Measurements from ENCODE around the gene PCDHGA5. TPM values are rescaled to one million over a fixed set of nuclear protein-coding genes. Genes with fewer than 3 reads are reported as not detected.

The PCDHGA5 gene
- total and polyA plus RNA-seq, 2 of the 8 experiments (the other 6 are each of a cell fraction or from before 2014, with no cell fraction given): 1.1 to 1.3 TPM

DNA sequence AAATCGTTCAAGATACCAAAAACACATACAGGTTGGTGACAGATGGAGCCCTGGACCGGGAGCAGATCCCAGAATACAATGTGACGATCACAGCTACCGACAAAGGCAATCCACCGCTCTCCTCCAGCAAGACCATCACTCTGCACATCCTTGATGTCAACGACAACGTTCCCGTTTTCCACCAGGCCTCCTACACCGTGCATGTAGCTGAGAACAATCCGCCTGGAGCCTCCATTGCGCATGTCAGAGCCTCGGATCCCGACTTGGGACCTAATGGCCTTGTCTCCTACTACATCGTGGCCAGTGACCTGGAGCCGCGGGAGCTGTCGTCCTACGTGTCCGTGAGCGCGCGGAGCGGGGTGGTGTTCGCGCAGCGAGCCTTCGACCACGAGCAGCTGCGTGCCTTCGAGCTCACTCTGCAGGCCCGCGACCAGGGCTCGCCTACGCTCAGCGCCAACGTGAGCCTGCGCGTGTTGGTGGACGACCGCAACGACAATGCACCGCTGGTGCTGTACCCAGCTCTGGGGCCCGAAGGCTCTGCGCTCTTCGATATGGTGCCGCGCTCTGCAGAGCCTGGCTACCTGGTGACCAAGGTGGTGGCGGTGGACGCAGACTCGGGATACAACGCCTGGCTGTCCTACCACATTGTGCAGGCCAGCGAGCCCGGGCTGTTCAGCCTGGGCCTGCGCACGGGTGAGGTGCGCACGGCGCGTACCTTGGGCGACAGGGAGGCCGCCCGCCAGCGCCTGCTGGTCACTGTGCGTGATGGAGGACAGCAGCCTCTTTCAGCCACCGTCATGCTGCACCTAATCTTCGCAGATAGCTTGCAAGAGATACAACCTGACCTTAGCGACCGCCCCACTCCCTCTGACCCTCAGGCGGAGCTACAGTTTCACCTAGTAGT, 7.9 kb downstream of the PCDHGA5 start:
- WGBS, 2 experiments (ENCODE audit: extremely low coverage in 1 of 2, insufficient coverage in 1 of 2, insufficient read length in 1 of 2, insufficient replicate concordance in 2 of 2, low coverage in 1 of 2, low lambda C conversion rate in 2 of 2, missing lambda C conversion rate in 1 of 2): 95% methylated on average over 55 of the region's 69 CpGs; no CpG with 5 or more reads in 1 of the 2 experiments
- H3K9me3 ChIP-seq (ENCODE audit: insufficient read depth in 2 of 2, low read depth in 1 of 2, low read length in 1 of 2): peaks cover 36 to 54% of the 10 kb centered on the region in 2 experiments; a peak in 3 of 4 replicates
- no peak for TF ChIP-seq PHF8 (conservative IDR thresholded peaks at IDR 0.05; ENCODE audit: low read depth, low read length)
- TF ChIP-seq CREB1 (IDR thresholded peaks at IDR 0.05): no peak
- TF ChIP-seq, protein P1, sequence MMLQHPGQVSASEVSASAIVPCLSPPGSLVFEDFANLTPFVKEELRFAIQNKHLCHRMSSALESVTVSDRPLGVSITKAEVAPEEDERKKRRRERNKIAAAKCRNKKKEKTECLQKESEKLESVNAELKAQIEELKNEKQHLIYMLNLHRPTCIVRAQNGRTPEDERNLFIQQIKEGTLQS (IDR thresholded peaks at IDR 0.05; ENCODE audit: insufficient read depth, low read depth, low read length): no peak
- no peak for TF ChIP-seq CTBP2 (IDR thresholded peaks at IDR 0.05; ENCODE audit: borderline replicate concordance, insufficient read depth, insufficient read length, low read length)
- no peak for TF ChIP-seq TAF7 (optimal IDR thresholded peaks at IDR 0.05; ENCODE audit: borderline replicate concordance, low read depth, low read length)
- no peak for TF ChIP-seq BRCA1 (IDR thresholded peaks at IDR 0.05; ENCODE audit: low read depth, low read length)
- TF ChIP-seq, protein P2, sequence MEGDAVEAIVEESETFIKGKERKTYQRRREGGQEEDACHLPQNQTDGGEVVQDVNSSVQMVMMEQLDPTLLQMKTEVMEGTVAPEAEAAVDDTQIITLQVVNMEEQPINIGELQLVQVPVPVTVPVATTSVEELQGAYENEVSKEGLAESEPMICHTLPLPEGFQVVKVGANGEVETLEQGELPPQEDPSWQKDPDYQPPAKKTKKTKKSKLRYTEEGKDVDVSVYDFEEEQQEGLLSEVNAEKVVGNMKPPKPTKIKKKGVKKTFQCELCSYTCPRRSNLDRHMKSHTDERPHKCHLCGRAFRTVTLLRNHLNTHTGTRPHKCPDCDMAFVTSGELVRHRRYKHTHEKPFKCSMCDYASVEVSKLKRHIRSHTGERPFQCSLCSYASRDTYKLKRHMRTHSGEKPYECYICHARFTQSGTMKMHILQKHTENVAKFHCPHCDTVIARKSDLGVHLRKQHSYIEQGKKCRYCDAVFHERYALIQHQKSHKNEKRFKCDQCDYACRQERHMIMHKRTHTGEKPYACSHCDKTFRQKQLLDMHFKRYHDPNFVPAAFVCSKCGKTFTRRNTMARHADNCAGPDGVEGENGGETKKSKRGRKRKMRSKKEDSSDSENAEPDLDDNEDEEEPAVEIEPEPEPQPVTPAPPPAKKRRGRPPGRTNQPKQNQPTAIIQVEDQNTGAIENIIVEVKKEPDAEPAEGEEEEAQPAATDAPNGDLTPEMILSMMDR (IDR thresholded peaks at IDR 0.05; ENCODE audit: control extremely low read depth in 1 of 3, insufficient read depth in 1 of 3, low read depth in 1 of 3, low read length in 3 of 3): no peak

More for the DNA sequence above, 7.9 kb downstream of the PCDHGA5 start:
- no peak overlapping the region for H3K4ac ChIP-seq (replicated peaks; ENCODE audit: insufficient read length, low read depth, low read length)
- H3K27ac ChIP-seq (ENCODE audit: low read depth, low read length): no peak overlapping the region
- no peaks in the 10 kb centered on the region for H3K4me1 ChIP-seq (replicated peaks in 1 of 4; ENCODE audit: control insufficient read depth in 3 of 4, insufficient read depth in 4 of 4, low read length in 3 of 4)
- H3K23ac ChIP-seq (ENCODE audit: insufficient read length): no peak overlapping the region
- no peaks in the 10 kb centered on the region for H3K79me1 ChIP-seq (ENCODE audit: low read depth, low read length)
- no peak overlapping the region for H2BK120ac ChIP-seq (replicated peaks; ENCODE audit: low read depth, low read length)
- CTCF ChIA-PET (ENCODE audit: partially characterized antibody): interaction anchor here (0.7 to 3.7 kb wide), 21 partner anchors 9 to 256 kb away, joined by 3 to 27 read pairs (median 5); partner anchors contain the start of genes PCDHB10, PCDHB11, PCDHB9 and PCDHGA10
- H2AFZ ChIP-seq (ENCODE audit: low read length): no peak overlapping the region
- no peak overlapping the region for H3K4me2 ChIP-seq (ENCODE audit: insufficient read depth in 1 of 2, low read depth in 2 of 2, low read length in 2 of 2)
- POLR2A ChIA-PET (ENCODE audit: partially characterized antibody): no interaction called here
- no peak overlapping the region for H2BK20ac ChIP-seq (ENCODE audit: low read length)
- no peak overlapping the region for H4K5ac ChIP-seq (ENCODE audit: insufficient read length, low read depth, low read length)
- H4K20me1 ChIP-seq (replicated peaks in 1 of 2; ENCODE audit: control insufficient read depth in 1 of 2, insufficient read depth in 2 of 2, low read length in 2 of 2): no peaks in the 10 kb centered on the region
- H2BK12ac ChIP-seq (ENCODE audit: low read depth, low read length): no peak overlapping the region
- no peak overlapping the region for H4K8ac ChIP-seq (ENCODE audit: extremely low read depth, insufficient read depth, low read length)
- no peaks in the 10 kb centered on the region for H3K27me3 ChIP-seq (replicated peaks in 1 of 4; ENCODE audit: control insufficient read depth in 3 of 4, extremely low read depth in 1 of 4, insufficient read depth in 3 of 4, low read length in 3 of 4)
- H3K18ac ChIP-seq (ENCODE audit: extremely low read depth, low read length): no peak overlapping the region
- H3K23me2 ChIP-seq (ENCODE audit: low read depth, low read length): no peaks in the 10 kb centered on the region
- no peak overlapping the region for H2AK5ac ChIP-seq (ENCODE audit: low read depth, low read length)
- no peaks in the 10 kb centered on the region for H3K79me2 ChIP-seq (ENCODE audit: control insufficient read depth in 1 of 2, insufficient read depth in 2 of 2, low read length in 2 of 2)
- FAIRE-seq: no peak
- peaks cover 0 to 3% (median 0%) of the 10 kb centered on the region in 4 experiments; a peak in 2 of 8 replicates for H3K36me3 ChIP-seq (ENCODE audit: control insufficient read depth in 2 of 4, insufficient read depth in 4 of 4, low read length in 3 of 4)
- no peak overlapping the region for H3K56ac ChIP-seq (replicated peaks; ENCODE audit: insufficient read length, low read depth, low read length)
- no peak overlapping the region for H3K9ac ChIP-seq (replicated peaks in 1 of 4; ENCODE audit: extremely low read depth in 1 of 4, low read depth in 3 of 4, low read length in 3 of 4)
- H3K14ac ChIP-seq (ENCODE audit: insufficient read length): no peak overlapping the region
- no peak overlapping the region for H2BK15ac ChIP-seq (ENCODE audit: low read length)
- DNase-seq (ENCODE audit: low read depth in 1 of 2, low spot score in 2 of 2): no peak
- no peak overlapping the region for H4K91ac ChIP-seq (replicated peaks; ENCODE audit: insufficient read length, low read length)
- no peak overlapping the region for H3K4me3 ChIP-seq (ENCODE audit: extremely low read depth in 1 of 4, insufficient read depth in 2 of 4, low read depth in 3 of 4, low read length in 4 of 4)
- H2BK5ac ChIP-seq (ENCODE audit: low read depth, low read length): no peak overlapping the region

Data from H1 (cell line).